Measurements from ENCODE around the gene SFPQ.

DNA sequence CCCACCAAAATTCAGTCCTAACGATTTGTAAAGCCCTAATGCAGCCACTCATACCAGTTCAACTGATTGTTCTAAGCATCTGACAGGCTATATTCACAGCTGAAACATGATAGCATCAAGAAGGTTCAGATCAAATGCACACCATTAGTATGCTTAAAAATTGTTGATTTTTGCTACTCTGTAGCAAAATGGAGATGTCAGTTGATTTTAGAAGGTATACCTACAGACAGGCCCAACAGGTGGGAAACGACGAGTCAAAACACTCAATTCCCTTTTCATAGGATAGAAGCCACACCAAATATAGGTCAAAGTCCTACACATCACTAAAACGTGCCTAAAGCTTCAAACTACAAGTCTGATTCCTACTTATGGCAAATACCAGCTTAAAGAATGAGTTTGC lies 6.7 kb downstream of the SFPQ start:
- TF ChIP-seq POLR2A (IDR thresholded peaks at IDR 0.05; ENCODE audit: low read depth, low read length): no peak; the same call in 1 of the 2 replicates
- TF ChIP-seq POLR2AphosphoS5 (IDR thresholded peaks at IDR 0.05; ENCODE audit: low read depth, low read length): no peak
- no peak for TF ChIP-seq TAF1 (IDR thresholded peaks at IDR 0.05; ENCODE audit: low read depth, low read length)
- TF ChIP-seq POU2F2 (IDR thresholded peaks at IDR 0.05; ENCODE audit: low read depth, low read length): no peak
- no peak for TF ChIP-seq SPI1 (IDR thresholded peaks at IDR 0.05; ENCODE audit: low read depth, low read length)
- no peak for TF ChIP-seq PAX5 (IDR thresholded peaks at IDR 0.05; ENCODE audit: insufficient read depth, low read length, severe bottlenecking)

All from GM12891 (cell line).